ENCODE measurements around the gene BRD3OS.
A peak's percentile ranks its signal among the peaks of the same experiment; 100 is the strongest.

Gene BRD3OS

GRCh38 chr9:134055981-134056461 lies 30.7 kb downstream of the BRD3OS start:
- no peak for TF ChIP-seq ZFX (IDR thresholded peaks at IDR 0.05)
- TF ChIP-seq, protein P1, sequence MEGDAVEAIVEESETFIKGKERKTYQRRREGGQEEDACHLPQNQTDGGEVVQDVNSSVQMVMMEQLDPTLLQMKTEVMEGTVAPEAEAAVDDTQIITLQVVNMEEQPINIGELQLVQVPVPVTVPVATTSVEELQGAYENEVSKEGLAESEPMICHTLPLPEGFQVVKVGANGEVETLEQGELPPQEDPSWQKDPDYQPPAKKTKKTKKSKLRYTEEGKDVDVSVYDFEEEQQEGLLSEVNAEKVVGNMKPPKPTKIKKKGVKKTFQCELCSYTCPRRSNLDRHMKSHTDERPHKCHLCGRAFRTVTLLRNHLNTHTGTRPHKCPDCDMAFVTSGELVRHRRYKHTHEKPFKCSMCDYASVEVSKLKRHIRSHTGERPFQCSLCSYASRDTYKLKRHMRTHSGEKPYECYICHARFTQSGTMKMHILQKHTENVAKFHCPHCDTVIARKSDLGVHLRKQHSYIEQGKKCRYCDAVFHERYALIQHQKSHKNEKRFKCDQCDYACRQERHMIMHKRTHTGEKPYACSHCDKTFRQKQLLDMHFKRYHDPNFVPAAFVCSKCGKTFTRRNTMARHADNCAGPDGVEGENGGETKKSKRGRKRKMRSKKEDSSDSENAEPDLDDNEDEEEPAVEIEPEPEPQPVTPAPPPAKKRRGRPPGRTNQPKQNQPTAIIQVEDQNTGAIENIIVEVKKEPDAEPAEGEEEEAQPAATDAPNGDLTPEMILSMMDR (conservative IDR thresholded peaks at IDR 0.05), result no peak
- 0 out of 2 replicates have a peak overlapping the region, but pooled peaks have one; percentile 1 for H3K27ac ChIP-seq

DNA sequence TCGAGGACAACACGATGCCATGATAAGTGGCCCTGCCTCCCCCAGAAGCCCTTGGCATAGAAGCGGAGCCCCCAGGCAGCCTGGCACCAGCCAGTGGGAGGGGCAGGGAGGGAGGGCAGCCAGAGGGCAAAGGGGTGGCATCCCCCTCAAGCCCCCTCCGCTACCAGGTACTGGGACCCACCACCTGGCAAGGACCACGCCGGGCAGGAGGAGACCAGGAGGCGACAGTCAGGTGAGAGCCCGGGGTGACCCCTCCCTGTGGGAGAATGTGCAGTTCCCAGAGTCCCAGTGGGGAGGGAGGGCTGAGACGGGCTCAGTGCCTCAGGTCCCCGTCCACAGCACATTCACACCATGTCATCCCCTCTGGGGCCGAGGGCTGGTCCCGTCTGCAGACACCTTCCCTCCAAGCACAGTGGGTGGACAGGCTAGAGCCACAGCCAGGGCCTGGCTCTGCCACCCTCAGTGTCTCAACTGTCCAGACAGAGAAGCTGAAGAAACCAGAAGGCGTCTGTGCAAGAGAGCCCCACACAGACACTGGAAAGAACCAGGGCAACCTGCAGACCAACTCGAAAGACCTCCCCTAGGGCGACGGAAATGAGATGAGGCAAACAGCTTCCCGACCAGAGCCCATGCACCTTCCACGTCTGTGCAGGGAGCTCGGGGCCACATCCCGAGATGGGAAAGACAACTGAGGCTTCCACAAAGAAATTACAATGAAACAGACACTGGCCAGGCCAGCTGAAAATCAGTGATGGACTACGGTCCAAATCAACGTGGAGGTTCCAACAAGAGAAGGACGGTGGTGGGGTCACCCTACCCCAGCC lies 31.4 kb downstream of the BRD3OS start:
- 0 out of 2 replicates have a peak overlapping the region, but pooled peaks have one; percentile 1 for H3K27ac ChIP-seq
- TF ChIP-seq ZFX (IDR thresholded peaks at IDR 0.05), result no peak

GRCh38 chr9:134057307-134057657 lies 32.0 kb downstream of the BRD3OS start:
- no peak overlapping the region for H3K27ac ChIP-seq
- no peak for TF ChIP-seq ZFX (IDR thresholded peaks at IDR 0.05)
- TF ChIP-seq, protein P1 (conservative IDR thresholded peaks at IDR 0.05), result no peak

DNA sequence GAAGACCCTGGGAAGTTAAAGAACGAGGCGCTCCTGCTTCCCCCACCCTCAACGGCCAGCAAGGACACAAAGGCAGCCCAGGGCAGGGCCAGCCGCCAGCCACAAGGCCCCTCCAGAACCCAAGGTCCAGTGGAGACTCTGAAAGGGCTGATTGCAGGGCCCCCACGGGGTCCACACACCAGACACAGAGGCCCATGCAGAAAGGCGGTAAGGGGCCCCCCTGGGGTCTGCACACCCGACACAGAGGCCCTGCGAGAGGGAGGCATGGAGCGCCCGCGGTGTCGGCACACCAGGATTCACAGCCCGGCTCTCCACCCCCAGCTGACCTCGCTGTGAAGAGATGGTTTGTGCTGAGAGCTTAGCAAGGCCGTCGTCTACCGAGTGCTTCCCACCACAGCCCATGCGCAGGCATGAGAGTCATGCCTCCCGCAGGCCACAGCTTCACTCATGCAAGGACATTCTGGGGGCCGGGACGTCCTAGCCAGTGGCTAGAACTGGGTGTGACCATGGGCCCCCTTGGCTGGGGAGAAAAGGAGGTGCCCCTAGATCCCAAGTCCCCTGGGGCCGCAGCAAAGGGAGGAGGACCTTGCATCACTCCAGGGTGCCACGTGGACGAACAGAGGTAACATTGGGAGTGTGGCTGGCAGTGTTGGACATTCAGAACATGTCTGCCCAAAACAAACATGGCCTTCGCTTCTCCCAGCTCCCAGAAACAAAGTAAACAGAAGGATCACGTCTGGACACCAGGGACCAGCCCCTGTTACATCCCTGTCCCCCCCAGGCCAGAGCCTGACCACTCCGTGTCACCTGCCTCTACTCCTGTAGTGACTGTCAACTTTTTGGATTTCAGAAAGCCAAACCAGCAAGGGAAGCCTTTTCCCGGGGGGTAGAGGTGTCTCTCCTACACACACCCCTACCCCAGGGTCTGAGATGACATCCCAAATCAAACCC lies 32.7 kb downstream of the BRD3OS start:
- H3K27ac ChIP-seq, result no peak overlapping the region
- no peak for TF ChIP-seq ZFX (IDR thresholded peaks at IDR 0.05)
- TF ChIP-seq, protein P1 (conservative IDR thresholded peaks at IDR 0.05), result no peak

DNA sequence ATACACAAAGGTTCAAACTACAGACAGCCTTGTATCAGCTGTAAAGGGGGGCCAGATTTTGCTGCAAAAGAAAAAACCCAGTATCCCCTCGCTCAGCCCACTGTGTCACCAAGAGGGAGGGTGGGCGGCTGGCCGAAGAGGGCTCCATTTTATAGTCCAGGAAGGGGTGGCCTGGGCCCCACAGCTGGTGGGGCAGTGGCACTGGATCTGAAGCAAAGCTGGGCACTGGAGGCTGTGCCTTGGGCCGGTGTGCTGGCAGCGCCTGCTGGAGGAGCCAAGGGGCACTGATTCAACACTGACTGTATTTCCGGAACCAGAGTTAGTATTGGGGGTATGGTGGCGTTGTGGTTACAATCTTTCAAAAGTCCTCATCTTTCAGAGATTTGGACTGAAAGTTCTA lies 33.4 kb downstream of the BRD3OS start:
- H3K27ac ChIP-seq, result no peak overlapping the region
- TF ChIP-seq, protein P1 (conservative IDR thresholded peaks at IDR 0.05), result no peak
- no peak for TF ChIP-seq ZFX (IDR thresholded peaks at IDR 0.05)

GRCh38 chr9:134059188-134059641 lies 33.9 kb downstream of the BRD3OS start:
- H3K27ac ChIP-seq, result no peak overlapping the region
- no peak for TF ChIP-seq ZFX (IDR thresholded peaks at IDR 0.05)
- TF ChIP-seq, protein P1 (conservative IDR thresholded peaks at IDR 0.05), result no peak

DNA sequence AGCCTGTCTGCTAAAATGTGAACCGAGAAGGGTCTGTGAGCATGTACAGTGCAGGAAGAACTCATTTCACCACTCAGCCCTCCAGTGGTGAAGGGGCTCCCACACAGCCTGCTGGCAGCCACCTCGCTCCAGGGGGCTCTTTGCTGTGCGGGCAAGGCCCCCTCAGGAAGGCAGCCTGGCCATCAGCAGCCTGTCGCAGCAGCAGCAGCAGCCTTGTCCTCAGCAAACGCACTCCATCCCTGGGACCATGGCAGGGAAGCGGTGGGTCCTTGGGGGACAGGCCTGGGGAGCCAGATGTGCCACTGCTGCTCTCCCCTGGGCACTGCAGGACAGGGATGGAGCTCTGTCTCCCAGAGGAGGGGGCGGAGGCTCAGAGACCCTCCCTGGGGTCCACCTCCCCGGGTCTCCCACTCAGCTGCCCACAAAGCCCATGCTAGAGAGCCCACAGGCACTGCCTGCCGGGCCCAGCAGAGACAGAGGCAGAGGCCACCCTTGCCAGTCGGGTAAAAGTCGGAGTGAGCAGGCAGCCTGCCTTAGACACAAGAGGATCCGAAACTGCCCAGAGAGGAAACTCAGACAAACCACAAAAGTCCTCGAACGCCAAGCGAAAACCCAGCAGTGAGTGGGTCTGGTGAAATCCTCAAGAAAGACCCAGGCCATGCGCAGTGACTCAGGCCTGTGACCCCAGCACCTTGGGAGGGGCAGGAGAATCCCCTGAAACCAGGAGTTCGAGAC lies 34.5 kb downstream of the BRD3OS start:
- no peak for TF ChIP-seq ZFX (IDR thresholded peaks at IDR 0.05)
- TF ChIP-seq, protein P1 (conservative IDR thresholded peaks at IDR 0.05), result no peak
- H3K27ac ChIP-seq, result no peak overlapping the region
